Activated CD8-positive, alpha-beta memory T cell treated with anti-CD3 and anti-CD28 coated beads, Interleukin-2, amount 50 U/mL, for 1 hour (primary cell): ENCODE data around the gene RAD51B.
"Not testable (repeated sequence)": the region's sequence is repeated elsewhere in the genome, so short reads cannot be mapped to it uniquely, and the experiment has no call there.

Source experiments
- DNase-seq: peaks from one replicate; pipeline ENCODE4 v3.0.0-alpha.2; 2020; ENCODE audit errors: extremely low read depth

RAD51B gene

GRCh38 chr14:68020999-68021663 lies 201.6 kb downstream of the RAD51B start:
- DNase-seq: no peak

DNA sequence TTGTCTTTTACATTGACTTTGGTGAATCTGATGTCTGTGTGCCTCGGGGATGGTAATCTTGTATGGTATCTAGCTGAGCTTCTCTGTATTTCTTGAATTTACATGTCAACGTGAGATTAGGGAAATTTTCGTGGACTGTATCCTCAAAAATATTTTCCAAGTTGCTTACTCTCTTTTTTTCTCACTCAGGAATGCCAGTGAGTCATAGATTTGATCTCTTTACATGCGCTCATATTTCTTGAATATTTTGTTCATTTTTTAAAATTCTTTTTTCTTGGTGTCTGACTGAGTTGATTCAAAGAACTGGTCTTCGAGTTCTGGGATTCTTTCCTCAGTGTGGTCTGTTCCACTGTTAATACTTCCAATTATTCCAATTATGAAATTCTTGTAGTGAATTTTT lies 207.7 kb downstream of the RAD51B start:
- no peak for DNase-seq

- DNase-seq: no peak
Observed at GRCh38 chr14:68028075-68028474, 208.5 kb downstream of the RAD51B start.

GRCh38 chr14:68031011-68031410 lies 211.4 kb downstream of the RAD51B start:
- not testable (repeated sequence) for DNase-seq

GRCh38 chr14:68032154-68032553 lies 212.6 kb downstream of the RAD51B start:
- DNase-seq: no peak

GRCh38 chr14:68033336-68033932 lies 213.9 kb downstream of the RAD51B start:
- no peak for DNase-seq

DNA sequence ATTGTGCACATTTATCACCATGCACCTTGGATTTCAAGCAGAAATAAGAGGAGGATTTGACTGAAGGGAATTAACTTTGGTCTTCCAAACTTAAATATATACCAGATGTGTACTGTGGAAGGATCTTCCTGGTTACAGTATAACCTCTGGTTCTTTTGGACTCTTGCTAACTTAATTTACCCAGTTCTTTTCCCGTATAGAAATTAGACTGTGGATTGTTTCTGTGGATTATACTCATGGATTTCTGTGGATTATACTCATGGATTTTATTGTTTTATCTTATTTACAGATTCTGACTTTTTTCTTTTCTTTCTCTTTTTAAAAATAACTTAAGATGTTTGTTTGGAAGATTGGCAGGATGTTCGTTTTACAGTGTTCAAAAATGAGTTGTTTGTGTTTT lies 215.3 kb downstream of the RAD51B start:
- DNase-seq: no peak

GRCh38 chr14:68036202-68036601 lies 216.6 kb downstream of the RAD51B start:
- no peak for DNase-seq

DNA sequence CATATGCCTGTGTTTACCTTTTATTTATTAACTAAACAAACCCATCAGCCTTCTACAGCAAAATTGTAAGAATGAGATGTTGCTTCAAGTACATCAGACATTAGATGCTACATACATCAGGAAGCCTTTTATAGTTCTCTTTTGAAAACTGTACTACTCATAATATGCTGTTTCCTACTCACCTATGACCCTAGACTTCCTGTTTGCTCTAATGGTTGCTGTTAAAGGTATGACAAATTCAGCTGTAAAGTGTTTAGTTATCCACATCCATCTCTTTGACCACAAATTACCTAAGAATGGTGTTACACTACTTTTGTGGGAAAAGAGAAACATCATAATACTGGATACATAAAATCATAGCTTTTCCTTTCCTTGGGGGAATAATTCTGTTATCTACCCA lies 220.0 kb downstream of the RAD51B start:
- no peak for DNase-seq

GRCh38 chr14:68040633-68041369 lies 221.2 kb downstream of the RAD51B start:
- no peak for DNase-seq

DNA sequence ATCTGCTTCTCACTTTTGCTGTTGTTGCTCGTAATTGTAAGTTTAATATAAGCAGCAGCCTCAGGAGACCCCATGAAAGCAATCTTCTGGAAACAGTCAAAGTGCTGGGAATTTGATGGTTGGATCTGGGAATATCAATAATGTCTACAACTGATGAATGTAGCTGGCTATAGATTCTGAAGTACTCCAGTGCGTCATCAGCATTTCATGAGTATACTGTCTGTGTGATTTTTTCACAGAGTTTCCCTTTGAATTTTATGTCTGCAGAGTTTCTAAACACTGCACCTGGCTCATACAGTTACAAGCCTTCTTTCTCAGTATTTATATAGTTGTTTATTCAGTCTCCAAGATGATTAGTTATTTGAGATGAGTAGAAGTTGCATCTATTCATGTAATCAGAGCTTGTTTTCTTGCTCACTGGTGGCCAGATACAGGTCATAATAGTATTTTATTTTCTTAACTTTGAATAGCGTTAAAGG lies 222.3 kb downstream of the RAD51B start:
- no peak for DNase-seq

DNA sequence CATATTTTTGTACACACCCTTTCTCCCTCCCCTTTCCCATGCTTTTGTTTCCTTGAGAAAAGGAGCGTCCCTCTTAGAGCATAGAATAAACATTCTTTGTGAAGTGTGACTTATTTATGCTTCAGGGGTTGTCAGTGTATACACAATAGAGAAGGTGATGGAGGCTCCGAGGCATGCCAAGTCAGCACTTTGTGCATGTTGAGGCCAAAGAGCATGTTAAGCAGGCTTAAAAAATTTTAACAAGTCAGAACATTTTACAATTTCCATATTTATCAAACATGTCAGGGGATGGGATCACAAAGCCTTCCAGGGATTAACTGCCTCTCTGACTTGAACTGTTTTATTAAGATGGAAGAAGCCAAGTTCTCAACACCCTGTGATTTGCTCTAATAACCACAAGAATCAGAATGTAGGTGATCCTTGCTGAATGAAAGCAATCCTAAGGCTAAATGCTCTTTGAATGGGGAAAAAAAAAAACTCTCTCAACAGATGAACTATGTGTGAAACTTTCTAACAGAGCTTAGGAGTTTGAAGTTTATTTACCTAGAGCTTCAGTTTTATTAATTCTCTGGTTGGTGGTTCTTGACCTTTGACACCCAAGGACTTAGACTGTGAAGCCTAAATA lies 223.1 kb downstream of the RAD51B start:
- no peak for DNase-seq

DNA sequence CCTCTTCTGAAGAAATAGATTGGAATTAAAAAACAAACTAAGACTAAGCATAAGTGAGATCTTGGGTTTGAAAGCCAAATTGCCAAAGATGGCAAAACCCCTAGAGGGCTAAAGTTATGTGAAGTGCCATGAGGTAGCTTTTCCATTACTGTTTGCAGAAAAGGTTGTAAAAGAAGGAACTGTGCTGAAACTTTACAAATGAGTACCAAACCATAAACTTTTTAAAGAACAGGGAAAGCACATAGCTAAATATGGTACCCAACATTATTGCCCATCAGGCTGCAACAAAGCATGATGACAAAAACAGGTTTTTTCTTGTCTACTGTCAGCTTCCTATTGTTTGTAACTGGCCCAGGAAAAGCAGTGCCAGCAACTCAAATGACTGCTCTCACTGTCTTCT lies 224.2 kb downstream of the RAD51B start:
- no peak for DNase-seq

GRCh38 chr14:68047906-68048305 lies 228.3 kb downstream of the RAD51B start:
- no peak for DNase-seq

- not testable (repeated sequence) for DNase-seq
Observed at GRCh38 chr14:68048815-68049214, 229.2 kb downstream of the RAD51B start.

DNA sequence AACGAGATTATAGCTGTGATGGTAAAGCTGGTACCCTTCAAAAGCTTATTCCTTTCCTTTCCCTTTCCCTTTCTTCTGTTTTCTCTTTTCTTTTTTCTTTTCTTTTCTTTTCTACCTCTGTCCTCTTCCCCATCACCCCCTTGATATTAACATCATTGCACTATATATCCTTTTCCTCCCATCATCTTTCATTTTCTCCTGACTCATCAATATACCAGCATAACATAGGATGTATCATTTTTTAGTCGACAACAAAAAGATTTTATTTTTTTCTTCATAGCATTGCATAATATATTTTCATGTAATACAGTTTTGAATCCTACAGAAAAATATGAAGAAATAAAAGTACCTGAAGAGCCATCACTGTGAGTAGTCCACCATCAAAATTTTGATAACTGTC lies 230.6 kb downstream of the RAD51B start:
- no peak for DNase-seq

DNA sequence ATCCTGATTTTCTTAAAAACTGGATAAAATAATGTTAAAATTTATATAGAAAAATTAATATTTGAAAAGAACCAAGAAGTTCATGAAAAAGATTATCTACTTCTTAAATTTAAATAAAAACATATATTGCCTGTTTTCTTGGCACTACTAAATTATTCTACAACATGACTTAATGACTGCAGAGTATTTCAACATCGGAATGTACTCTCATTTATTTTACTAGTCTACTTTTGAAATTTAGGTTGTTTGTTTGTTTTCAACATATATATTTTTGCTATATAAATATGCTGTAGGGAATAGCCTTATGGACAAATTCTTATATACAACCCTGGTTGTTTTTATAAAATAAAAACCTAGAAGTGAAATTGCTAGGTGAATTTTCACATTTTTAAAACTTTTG lies 231.6 kb downstream of the RAD51B start:
- DNase-seq: no peak

- DNase-seq: no peak
Observed at GRCh38 chr14:68060198-68060597, 240.6 kb downstream of the RAD51B start.

DNA sequence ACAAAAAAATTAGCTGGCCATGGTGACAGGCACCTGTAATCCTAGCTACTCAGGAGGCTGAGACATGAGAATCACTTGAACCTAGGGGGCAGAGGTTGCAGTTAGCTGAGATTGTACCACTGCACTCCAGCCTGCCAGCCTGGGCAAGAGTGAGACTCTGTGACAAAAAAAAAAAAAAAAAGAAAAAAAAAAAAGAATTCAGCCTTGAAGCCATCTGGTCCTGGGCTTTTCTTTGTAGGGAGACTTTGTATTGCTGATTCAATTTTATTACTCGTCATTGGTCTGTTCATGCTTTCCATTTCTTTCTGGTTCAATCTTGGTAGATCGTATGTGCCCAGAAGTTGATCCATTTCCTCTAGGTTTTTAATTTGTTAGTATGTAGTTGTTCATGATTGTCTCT lies 243.1 kb downstream of the RAD51B start:
- DNase-seq: no peak

- DNase-seq: no peak
Observed at GRCh38 chr14:68065322-68065721, 245.7 kb downstream of the RAD51B start.

- DNase-seq: no peak
Observed at GRCh38 chr14:68074765-68075381, 255.3 kb downstream of the RAD51B start.

DNA sequence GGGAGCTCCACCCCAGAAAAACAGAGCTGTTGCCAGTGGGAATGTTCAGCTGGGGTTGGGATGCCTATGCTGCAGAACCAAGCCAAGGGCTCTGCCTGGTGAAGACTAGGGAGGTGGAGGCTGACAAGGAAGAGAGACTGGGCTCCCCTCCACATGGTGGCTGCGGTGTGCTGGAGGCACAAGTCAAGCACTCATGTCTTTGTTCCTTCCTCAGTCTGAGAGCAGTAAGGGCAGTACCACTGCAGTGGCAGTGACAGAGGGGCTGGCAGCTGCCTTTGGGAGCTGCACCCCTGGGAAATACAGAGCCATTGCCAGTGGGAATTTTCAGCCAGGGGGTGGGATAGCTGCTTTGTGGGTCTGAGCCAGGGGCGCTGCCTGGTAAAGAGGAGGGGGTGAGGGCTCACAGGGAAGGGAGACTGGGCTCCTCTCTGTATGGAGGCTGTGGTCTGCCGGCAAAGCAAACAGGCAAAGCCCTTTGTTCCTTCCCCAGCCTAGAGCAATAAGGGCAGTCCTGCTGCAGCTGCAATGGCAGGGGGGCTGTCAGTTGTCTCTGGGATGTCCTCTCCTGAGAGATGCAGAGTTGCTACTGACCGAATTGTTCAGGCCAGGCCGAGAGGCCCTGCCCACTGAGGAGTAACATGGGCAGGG lies 255.9 kb downstream of the RAD51B start:
- DNase-seq: no peak
